Cardiac muscle cell (in vitro differentiated cells and primary cell): Measurements from ENCODE around the gene CALHM3. TPM values are rescaled to one million over a fixed set of nuclear protein-coding genes. Genes with fewer than 3 reads are reported as not detected.

ENCODE experiments used
- DNase-seq, 2 donors: peaks; one replicate each; pipeline versions ENCODE4 v3.0.0 to v3.0.0-alpha.2; 2010 to 2017; ENCODE audit warnings: low read depth in 1 of 2, low spot score in 1 of 2
- H3K27ac ChIP-seq: fragments of 200-600 bp; sonication (generic); 2 replicates; pipeline ENCODE4 v1.5.1; 2016
- H3K27me3 ChIP-seq: fragments of 200-600 bp; sonication (generic); 2 replicates; pipeline ENCODE4 v1.6.0; 2016; ENCODE audit warnings: control low read depth
- H3K36me3 ChIP-seq: fragments of 200-600 bp; sonication (generic); 2 replicates; pipeline ENCODE4 v1.5.1; 2016; ENCODE audit warnings: control low read depth
- H3K4me1 ChIP-seq: fragments of 200-600 bp; sonication (generic); 2 replicates; pipeline ENCODE4 v1.8.1; 2017; ENCODE audit warnings: low read depth, mild to moderate bottlenecking, mixed run types
- H3K4me3 ChIP-seq: fragments of 200-600 bp; sonication (generic); 2 replicates; pipeline ENCODE4 v1.5.1; 2016; ENCODE audit warnings: mild to moderate bottlenecking
- H3K9me3 ChIP-seq: fragments of 200-600 bp; sonication (generic); 2 replicates; pipeline ENCODE4 v1.5.1; 2017; ENCODE audit warnings: low read depth, mild to moderate bottlenecking, control low read depth
- polyA plus RNA-seq: library from polyadenylated mRNA; unstranded; fragments of >200 nt; fragmentation: Nextera tagmentation; extraction: Ambion mirVana; gene quantifications from 2 replicates; pipeline ENCODE4 v1.2.1, GENCODE V29; 2016
- total RNA-seq: library from RNA; depleted of rRNA; stranded (reverse); fragments of >200 nt; gene quantifications from 2 replicates; pipeline ENCODE4 v1.2.3, GENCODE V29; 2016
- TF ChIP-seq, protein P1 (sequence below): IDR thresholded peaks from 2 replicates; pipeline ENCODE4 v1.5.1; 2012; ENCODE audit warnings: low read depth, mild to moderate bottlenecking, low read length

CALHM3 gene
- total and polyA plus RNA-seq, 2 experiments from 2014 or later = not detected

DNA sequence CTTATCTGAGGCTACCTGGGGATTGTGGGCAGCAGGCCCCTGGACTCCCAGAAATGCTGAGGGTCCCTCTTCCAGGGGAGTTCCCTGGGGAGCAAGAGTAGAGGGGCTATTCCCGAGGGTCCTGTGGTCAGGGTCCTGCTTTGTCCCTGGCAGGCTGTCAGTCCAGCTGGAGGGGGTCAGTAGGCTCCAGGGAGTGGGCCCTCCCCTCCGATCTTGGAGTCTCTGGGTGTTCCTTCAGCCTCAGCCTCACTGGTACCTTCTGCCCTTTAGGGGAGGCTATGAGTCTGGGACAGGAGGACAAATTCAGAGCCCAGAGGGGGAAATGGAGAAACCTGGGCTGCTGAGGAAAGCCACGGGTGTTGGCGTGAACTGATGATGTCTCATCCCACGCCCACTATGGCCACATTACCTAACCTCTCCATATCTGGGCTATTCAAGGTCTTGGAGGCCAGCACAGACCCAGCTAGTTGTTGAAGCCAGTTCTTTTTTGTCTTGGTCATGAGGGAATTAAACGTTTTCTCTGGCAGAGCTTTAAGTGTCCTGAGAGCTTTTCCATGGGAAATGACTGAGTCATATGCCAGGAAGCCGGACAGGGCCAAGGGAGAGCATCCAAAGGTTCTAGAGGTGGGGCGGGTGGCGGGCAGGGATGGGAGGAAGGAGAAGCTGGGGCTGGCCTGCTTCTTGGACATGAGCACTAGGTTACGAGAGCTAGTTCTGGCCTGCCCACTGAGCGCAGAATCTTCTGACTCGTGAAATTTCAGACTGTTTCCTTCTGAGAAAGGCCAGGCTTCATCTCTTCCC, 33.1 kb downstream of the CALHM3 start:
- H3K9me3 ChIP-seq = no peaks in the 10 kb centered on the region
- TF ChIP-seq, protein P1, sequence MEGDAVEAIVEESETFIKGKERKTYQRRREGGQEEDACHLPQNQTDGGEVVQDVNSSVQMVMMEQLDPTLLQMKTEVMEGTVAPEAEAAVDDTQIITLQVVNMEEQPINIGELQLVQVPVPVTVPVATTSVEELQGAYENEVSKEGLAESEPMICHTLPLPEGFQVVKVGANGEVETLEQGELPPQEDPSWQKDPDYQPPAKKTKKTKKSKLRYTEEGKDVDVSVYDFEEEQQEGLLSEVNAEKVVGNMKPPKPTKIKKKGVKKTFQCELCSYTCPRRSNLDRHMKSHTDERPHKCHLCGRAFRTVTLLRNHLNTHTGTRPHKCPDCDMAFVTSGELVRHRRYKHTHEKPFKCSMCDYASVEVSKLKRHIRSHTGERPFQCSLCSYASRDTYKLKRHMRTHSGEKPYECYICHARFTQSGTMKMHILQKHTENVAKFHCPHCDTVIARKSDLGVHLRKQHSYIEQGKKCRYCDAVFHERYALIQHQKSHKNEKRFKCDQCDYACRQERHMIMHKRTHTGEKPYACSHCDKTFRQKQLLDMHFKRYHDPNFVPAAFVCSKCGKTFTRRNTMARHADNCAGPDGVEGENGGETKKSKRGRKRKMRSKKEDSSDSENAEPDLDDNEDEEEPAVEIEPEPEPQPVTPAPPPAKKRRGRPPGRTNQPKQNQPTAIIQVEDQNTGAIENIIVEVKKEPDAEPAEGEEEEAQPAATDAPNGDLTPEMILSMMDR = no peak
- H3K4me3 ChIP-seq = no peak overlapping the region
- no peak overlapping the region for H3K27ac ChIP-seq
- peaks cover 34% of the 10 kb centered on the region for H3K36me3 ChIP-seq
- no peaks in the 10 kb centered on the region for H3K27me3 ChIP-seq
- no peaks in the 10 kb centered on the region for H3K4me1 ChIP-seq
- DNase-seq = peak in 1 of 2 donors; percentile 84

DNA sequence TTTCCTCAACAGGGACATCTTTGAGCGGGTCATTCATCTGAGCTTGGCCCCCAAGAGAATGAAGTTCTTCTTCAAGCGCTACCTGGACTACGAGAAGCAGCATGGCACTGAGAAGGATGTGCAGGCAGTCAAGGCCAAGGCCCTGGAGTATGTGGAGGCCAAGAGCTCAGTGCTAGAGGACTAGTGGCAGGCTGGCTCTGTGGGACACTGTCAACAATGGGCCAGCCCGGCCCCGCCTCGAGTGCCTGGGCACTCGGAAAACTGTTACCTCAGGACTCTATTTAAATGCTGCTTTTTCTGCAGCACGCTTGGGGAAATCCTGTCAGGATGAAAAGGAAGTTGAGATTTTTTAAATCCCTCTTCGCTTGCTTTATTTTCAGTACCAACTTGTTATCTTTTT, 33.7 kb downstream of the CALHM3 start:
- DNase-seq = no peak
- TF ChIP-seq, protein P1 = no peak
- peaks cover 37% of the 10 kb centered on the region for H3K36me3 ChIP-seq

DNA sequence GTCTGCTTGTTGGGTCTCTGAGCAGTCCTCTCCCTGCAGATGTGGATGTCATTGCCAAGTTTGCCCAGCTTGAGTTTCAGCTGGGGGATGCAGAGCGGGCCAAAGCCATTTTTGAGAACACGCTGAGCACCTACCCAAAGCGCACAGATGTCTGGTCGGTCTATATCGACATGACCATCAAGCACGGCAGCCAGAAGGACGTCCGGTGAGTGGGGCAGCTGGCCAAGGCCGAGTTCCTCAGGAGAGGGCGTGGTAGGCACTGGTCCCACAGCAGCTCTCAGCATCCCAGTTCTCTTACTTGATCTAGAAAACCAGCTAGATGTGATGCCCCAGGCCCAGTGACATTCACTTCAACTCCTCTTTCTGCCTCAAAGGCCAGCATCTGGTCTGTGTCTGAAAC, 34.6 kb downstream of the CALHM3 start:
- no peaks in the 10 kb centered on the region for H3K9me3 ChIP-seq
- H3K36me3 ChIP-seq = peaks cover 42% of the 10 kb centered on the region
- no peak for DNase-seq
- H3K27ac ChIP-seq = no peak overlapping the region
- no peaks in the 10 kb centered on the region for H3K4me1 ChIP-seq
- no peaks in the 10 kb centered on the region for H3K27me3 ChIP-seq
- H3K4me3 ChIP-seq = no peak overlapping the region
- TF ChIP-seq, protein P1 = no peak

More for the DNA sequence above, 33.7 kb downstream of the CALHM3 start:
- Histone ChIP-seq H3K27me3 (no peaks in the 10 kb centered on the region), H3K4me3 (no peak overlapping the region), H3K4me1 (no peaks in the 10 kb centered on the region), H3K9me3 (no peaks in the 10 kb centered on the region), H3K27ac (no peak overlapping the region)

- no peak for DNase-seq
- no peaks in the 10 kb centered on the region for H3K27me3 ChIP-seq
- H3K4me3 ChIP-seq = no peak overlapping the region
- H3K36me3 ChIP-seq = peaks cover 50% of the 10 kb centered on the region
- H3K27ac ChIP-seq = no peak overlapping the region
- TF ChIP-seq, protein P1 = no peak
- no peaks in the 10 kb centered on the region for H3K4me1 ChIP-seq
- H3K9me3 ChIP-seq = no peaks in the 10 kb centered on the region
These were observed 35.4 kb downstream of the CALHM3 start for GRCh38 chr10:103443475-103444185.

- Histone ChIP-seq H3K4me1 (no peaks in the 10 kb centered on the region), H3K9me3 (no peaks in the 10 kb centered on the region), H3K4me3 (no peak overlapping the region), H3K36me3 (peaks cover 57% of the 10 kb centered on the region), H3K27me3 (no peaks in the 10 kb centered on the region), H3K27ac (no peak overlapping the region)
- peak in 1 of 2 donors; percentile 94 for DNase-seq
- TF ChIP-seq, protein P1 = no peak
These were observed 37.0 kb downstream of the CALHM3 start for GRCh38 chr10:103442031-103442461.
